Neutrophil (primary cell): Measurements from ENCODE around the gene MIF4GD.

ENCODE experiments used
- H3K27ac ChIP-seq: fragments of 200-600 bp; sonication (generic); 2 replicates; pipeline ENCODE4 v1.5.1; 2016; ENCODE audit warnings: mild to moderate bottlenecking, moderate library complexity
- H3K27me3 ChIP-seq: fragments of 200-600 bp; sonication (generic); 2 replicates; pipeline ENCODE4 v1.6.0; 2016; ENCODE audit warnings: mild to moderate bottlenecking
- H3K36me3 ChIP-seq: fragments of 200-600 bp; sonication (generic); 2 replicates; pipeline ENCODE4 v1.5.1; 2017
- H3K4me1 ChIP-seq, 2 experiments: fragments of 200-600 bp in 1 of 2; sonication (generic) in 1 of 2; 1 replicate in 1 of 2; 2 replicates in 1 of 2; pipeline versions ENCODE4 v1.5.1 to v1.6.1; 2013 to 2016; ENCODE audit warnings: low read depth in 1 of 2, low read length in 1 of 2, mild to moderate bottlenecking in 1 of 2, moderate library complexity in 1 of 2; ENCODE audit not compliant: control insufficient read depth in 1 of 2, insufficient read depth in 1 of 2
- H3K4me3 ChIP-seq, 2 experiments: fragments of 200-600 bp in 1 of 2; sonication (generic) in 1 of 2; 1 replicate in 1 of 2; 2 replicates in 1 of 2; pipeline ENCODE4 v1.5.1; 2013 to 2016; ENCODE audit warnings: low read depth in 1 of 2, low read length in 1 of 2, mild to moderate bottlenecking in 1 of 2, moderate library complexity in 1 of 2
- H3K9me3 ChIP-seq: fragments of 200-600 bp; sonication (generic); 2 replicates; pipeline ENCODE4 v1.5.1; 2016
- TF ChIP-seq, protein P1 (sequence below): fragments of 200-600 bp; sonication (generic); IDR thresholded peaks from 2 replicates; pipeline ENCODE4 v1.5.1; 2016; ENCODE audit warnings: antibody characterized with exemption

MIF4GD gene

DNA sequence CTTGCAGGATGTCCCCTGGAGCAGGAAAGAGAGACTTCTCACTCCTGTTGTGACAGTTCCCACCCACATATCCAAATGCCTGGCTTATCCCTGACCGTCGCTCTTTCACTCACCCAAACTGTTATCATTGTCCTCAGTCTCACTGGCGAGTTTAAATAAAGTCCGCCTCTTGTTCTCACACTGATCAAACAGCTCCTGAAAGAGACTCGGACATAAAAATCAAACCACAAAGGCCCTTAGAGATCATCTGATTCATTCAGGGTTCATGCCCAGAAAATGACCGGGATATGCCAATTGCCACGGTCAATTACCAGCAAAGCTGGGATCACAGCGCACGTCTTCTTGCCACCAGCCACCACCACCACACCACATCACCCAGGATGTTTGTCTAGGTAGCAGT is 29.5 kb downstream of the MIF4GD start:
- H3K9me3 ChIP-seq: no peaks in the 10 kb centered on the region
- H3K4me3 ChIP-seq: no peak overlapping the region
- peaks cover 90% of the 10 kb centered on the region for H3K36me3 ChIP-seq
- no peaks in the 10 kb centered on the region for H3K27me3 ChIP-seq
- TF ChIP-seq, protein P1, sequence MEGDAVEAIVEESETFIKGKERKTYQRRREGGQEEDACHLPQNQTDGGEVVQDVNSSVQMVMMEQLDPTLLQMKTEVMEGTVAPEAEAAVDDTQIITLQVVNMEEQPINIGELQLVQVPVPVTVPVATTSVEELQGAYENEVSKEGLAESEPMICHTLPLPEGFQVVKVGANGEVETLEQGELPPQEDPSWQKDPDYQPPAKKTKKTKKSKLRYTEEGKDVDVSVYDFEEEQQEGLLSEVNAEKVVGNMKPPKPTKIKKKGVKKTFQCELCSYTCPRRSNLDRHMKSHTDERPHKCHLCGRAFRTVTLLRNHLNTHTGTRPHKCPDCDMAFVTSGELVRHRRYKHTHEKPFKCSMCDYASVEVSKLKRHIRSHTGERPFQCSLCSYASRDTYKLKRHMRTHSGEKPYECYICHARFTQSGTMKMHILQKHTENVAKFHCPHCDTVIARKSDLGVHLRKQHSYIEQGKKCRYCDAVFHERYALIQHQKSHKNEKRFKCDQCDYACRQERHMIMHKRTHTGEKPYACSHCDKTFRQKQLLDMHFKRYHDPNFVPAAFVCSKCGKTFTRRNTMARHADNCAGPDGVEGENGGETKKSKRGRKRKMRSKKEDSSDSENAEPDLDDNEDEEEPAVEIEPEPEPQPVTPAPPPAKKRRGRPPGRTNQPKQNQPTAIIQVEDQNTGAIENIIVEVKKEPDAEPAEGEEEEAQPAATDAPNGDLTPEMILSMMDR: no peak
- peaks cover 18 to 21% of the 10 kb centered on the region in 2 experiments for H3K4me1 ChIP-seq
- H3K27ac ChIP-seq: no peak overlapping the region

DNA sequence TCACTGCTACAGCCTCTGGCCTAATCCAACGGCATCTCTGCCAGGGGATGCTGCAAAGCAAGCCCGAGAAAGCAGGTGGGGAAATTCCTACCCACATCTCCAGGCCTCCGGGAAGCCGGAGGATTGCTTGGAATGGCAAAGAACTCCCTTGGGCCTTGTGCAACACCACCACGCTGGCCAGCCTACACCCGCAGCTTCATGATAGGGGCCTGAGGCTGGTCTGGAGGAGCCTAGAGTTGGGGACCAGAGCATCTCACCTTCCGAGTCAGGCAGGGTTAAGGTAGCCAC is 29.9 kb downstream of the MIF4GD start:
- no peaks in the 10 kb centered on the region for H3K27me3 ChIP-seq
- no peak overlapping the region for H3K27ac ChIP-seq
- no peak overlapping the region for H3K4me3 ChIP-seq
- peaks cover 90% of the 10 kb centered on the region for H3K36me3 ChIP-seq
- H3K9me3 ChIP-seq: no peaks in the 10 kb centered on the region
- H3K4me1 ChIP-seq: peaks cover 18 to 21% of the 10 kb centered on the region in 2 experiments
- TF ChIP-seq, protein P1: no peak

DNA sequence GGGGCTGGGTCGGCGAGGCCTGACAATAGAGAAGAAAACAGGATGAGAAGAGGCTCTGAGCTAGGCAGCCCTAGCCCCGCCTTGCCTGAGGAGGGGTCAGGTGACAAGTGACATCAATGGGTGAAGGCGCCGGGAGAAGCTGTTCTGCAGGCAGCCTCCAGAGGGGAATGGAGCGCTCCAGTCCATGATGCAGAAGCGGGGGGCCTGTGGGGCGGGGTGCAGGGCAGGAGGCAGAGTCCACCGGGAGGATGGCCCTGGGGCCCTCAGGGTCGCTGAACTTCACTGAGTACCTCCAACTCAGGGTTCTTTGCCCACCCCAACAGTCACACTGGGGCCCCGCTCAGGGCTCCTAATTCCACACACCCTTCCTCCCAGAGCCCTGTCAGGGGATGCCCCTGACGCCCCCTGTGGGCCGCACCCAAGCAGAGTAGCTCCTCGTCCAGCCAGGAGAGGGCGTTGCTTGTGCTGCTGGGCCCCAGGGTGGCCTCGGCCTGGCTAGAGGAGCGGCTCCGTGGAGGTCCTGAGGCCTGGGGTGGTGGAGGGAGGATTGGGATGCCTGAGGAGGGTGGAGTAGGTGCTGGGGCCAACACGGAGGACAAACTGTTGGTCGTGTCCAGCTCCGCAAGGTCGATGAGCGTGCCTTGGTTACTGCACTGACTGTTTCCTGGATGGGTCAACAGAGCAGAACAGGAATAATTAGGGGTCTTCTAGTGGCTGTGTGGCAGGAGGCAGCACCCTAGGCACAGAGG is 30.5 kb downstream of the MIF4GD start:
- Histone ChIP-seq H3K4me1 (peaks cover 18 to 19% of the 10 kb centered on the region in 2 experiments), H3K27ac (no peak overlapping the region), H3K9me3 (no peaks in the 10 kb centered on the region), H3K4me3 (no peak overlapping the region), H3K36me3 (peaks cover 90% of the 10 kb centered on the region), H3K27me3 (no peaks in the 10 kb centered on the region)
- TF ChIP-seq, protein P1: no peak

DNA sequence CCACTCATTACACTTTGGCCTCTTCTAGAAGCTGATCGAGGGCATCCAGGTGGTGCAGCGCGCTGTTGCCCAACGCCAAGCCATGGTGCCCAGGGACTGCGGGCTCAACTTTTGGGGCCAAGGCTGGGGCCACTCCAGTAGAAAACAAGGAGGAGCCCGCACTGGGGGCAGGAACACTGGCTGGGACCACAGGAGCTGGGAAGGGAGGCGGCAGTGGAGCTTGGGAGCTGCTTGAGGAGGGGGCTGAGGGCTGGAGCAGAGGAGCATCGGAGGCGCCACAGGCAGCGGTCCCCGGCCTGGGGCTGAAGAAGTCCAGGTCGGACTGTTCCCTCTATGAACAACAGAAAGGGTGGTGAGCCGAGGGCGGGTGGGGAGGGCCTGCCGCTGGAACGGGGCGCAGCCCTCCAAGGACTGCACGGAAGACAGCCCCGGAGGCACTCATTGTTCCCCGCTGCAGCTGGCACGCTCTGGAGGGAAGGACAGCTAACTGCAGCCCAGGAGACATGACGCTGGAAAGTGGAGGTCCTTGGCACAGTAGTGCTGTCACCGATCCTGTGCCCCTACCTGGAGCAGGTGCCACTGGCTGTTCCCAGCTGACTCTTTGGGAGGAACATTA is 31.1 kb downstream of the MIF4GD start:
- H3K36me3 ChIP-seq: peaks cover 92% of the 10 kb centered on the region
- no peak overlapping the region for H3K4me3 ChIP-seq
- TF ChIP-seq, protein P1: no peak

DNA sequence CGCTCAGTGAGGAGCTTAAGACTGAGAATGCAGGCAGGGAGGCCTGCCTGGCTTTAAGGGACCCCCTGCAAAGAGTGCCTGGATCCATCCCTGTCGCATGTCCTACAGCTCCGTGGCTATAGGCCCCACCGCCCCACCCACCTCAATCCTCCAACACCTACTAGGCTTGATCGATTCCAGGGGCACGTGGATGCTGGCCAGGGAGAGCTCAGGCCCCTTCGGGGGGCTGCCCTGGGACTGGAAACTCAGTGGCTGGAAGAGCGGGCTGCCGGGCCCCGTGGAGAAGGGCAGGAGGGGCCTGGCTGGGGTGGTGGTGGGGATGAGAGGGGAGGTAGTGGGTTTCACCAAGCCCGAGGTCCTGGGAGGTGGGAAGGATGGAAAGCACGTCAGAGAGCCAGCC is 31.8 kb downstream of the MIF4GD start:
- Histone ChIP-seq H3K27ac (peak overlapping the region; percentile 17), H3K27me3 (no peaks in the 10 kb centered on the region)

More for the DNA sequence above, 31.1 kb downstream of the MIF4GD start:
- Histone ChIP-seq H3K9me3 (no peaks in the 10 kb centered on the region), H3K27me3 (no peaks in the 10 kb centered on the region), H3K27ac (no peak overlapping the region), H3K4me1 (peaks cover 11 to 12% of the 10 kb centered on the region in 2 experiments)

More for the DNA sequence above, 31.8 kb downstream of the MIF4GD start:
- H3K9me3 ChIP-seq: no peaks in the 10 kb centered on the region
- H3K4me1 ChIP-seq: peaks cover 5 to 6% of the 10 kb centered on the region in 2 experiments
- H3K36me3 ChIP-seq: peaks cover 99% of the 10 kb centered on the region
- TF ChIP-seq, protein P1: no peak
- H3K4me3 ChIP-seq: no peak overlapping the region
